CD4-positive, alpha-beta T cell treated with Interferon gamma for 1 hour (primary cell): ENCODE measurements around the gene PAK5.

Source experiments
- DNase-seq: peaks from one replicate; pipeline ENCODE4 v3.0.0-alpha.2; 2020

The PAK5 gene

DNA sequence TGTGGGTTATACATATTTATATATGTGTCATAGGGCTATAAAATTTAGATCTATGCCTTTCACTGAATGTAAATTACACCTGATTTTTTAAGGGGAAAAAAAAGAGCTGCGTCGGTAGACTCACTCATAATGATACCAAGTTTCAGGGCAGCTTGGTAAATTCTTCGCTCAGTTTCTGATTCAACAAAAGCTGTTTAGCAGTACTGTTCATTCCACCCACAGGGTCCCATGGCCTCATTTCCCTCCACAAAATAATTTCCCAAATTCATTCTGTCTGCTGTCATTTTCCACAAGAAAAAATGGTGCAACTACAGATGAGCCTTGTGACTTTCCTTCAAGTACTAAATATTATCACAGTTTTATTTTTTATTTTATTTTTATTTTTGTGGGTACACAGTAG lies 63.7 kb downstream of the PAK5 start:
- DNase-seq: no peak

DNA sequence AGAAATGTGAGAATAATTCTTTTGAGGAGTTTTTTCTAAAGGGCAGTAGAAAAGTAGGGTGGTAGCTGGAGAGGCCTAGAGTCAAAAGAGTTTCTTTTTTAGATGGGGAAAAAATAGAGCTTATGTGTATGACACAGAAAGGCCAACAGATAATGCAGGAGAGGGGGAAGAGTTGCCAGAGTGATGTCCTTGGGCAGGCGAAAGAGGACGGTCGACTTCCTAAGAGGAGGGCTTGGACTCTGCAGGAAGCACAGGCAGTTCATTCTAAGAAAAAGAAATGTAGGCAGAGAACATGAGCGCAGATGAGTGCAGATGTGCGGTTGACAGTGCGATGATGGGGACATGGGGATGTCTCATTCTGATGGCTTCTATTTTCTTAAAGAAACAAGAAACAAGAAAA lies 68.9 kb downstream of the PAK5 start:
- DNase-seq: no peak

DNA sequence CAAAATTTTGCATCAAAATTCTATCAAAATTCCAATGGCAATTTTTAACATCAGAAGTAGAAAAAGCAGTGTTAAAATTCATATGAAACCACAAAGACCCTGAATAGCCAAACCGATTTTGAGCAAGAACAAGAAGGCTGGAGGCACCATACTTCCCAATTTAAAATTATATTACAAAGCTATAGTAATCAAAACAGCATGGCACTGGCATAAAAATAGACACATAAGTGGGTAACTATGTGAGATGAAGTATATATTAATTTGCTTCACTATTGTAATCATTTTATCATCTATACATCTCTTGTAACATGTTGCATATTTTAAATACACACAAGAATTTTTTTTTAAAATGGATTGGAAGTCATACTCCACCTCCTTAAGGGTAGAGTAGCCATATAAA lies 77.4 kb downstream of the PAK5 start:
- no peak for DNase-seq

DNA sequence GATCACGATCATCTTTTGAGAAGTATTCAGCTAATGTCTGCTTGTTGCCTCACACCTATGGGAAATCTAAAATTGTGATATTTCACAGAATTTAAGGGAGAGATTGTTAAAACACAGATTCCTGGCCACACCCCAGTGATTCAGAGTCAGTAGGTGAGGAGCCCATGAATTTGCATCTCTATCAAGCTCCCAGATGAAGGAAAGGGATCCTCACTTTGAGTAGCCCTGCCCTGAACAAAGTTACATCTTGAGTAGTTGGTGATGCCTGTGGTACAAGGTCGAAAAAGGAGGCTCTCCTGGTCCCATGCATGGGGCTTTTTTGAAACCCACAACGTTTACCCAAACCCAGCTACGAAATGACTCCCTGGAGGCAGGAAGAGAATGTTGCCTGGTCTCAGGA lies 79.5 kb downstream of the PAK5 start:
- DNase-seq: no peak

DNA sequence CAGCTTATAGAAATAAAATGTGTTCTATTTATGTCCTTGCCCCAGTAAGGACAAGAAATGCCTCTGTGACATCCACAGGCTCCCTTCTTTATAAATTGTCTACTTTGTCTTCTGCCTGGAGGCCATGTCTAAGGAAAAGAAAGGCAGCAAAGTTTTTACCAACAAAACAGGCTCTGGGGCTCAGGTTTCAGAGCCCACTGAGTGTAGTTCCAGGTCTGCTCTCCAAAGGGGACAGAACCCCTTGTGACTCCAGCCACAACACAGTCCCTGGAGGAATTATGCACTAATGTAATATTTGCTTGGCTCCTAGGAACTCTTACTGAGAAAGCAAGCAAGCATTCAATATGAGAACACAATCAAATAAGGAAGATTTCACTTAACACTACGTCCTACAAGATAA lies 80.1 kb downstream of the PAK5 start:
- no peak for DNase-seq

DNA sequence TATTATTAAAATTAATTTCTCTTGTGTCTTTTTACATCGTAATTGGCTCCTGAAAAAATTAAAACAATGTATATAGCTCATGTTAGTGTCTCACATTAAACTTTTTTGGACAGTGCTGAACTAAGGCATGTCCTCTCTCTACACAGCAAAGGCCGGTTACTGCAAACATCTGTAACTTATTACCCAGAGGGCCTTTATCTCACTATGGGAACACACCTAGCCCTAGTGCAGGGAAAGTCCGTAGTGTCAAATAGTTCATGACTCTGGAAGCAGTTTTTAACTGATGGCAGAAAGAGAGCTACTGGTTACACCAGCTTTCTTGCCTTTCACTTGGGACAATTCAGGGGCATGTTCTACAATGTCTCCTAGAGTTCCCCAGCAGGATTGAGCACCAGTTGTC lies 82.2 kb downstream of the PAK5 start:
- DNase-seq: no peak

DNA sequence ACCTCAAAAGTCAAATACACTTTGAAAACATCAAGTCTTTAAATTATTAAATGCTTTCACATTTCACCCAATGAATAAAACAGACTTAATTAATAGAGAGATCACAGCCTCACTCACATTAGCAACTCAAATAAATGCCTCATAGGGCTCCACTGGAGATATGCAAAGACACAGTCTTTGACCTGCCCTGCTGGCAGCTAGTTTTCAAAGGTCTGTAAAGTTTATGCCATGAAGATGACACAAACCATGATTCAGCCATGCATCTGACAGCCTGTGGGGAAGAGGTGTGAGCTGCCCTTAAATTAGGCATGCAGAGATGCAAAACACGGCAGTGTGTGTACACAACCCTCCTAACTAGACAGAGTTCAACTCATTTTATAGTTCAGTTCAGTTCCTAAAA lies 83.6 kb downstream of the PAK5 start:
- DNase-seq: no peak

DNA sequence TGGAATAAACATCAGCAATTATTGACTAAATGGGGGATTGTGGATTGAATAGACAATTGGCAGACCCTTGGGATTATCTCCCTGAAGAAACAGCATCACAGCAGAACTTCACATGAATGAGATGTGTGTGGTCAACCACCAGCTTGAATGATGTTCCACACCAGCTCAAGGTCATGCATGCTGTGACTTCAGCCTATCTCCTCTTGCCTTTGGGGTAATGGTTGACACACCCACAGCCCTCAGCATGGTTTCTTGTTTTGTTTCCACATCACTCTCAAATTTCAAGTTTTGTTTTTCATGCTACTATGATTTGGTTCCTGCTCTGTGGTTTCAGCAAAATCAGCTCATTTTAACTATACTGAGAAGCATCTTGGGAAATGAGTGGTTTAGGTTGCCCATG lies 94.3 kb downstream of the PAK5 start:
- DNase-seq: no peak

DNA sequence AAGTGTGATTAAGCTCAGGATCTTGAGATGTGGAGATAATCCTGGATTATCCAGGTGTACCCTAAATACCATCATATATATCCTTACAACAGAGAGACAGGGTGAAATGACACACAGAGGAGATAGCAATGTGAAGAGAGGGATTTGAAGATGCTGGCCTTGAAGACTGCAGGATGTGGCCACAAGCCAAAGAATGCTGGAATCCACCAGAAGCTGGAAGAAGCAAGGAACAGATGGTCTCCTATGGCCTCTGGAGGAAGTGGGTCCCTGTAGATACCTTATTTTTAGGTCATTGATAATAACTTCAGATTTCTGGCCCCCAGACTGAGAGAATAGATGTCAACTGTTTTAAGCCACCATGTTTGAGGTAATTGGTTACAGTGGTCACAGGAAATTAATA lies 95.0 kb downstream of the PAK5 start:
- no peak for DNase-seq

DNA sequence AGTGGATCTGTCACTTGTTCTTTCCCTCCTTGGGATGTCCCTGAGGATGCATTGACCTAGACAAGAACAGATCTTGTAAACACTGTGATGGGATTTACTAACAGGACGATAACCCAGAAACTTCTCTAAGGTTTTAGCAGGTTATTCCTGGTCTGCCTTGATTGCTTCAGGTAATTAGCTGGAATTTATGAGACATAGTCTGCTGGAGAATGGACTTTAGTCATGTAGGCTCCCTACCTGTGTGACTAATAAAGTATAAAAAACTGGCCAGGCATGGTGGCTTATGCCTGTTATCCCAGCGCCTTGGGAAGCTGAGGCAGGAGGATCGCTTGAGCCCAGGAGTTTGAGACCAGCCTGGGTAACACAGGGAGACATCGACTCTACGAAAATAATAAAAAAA lies 96.1 kb downstream of the PAK5 start:
- DNase-seq: no peak

DNA sequence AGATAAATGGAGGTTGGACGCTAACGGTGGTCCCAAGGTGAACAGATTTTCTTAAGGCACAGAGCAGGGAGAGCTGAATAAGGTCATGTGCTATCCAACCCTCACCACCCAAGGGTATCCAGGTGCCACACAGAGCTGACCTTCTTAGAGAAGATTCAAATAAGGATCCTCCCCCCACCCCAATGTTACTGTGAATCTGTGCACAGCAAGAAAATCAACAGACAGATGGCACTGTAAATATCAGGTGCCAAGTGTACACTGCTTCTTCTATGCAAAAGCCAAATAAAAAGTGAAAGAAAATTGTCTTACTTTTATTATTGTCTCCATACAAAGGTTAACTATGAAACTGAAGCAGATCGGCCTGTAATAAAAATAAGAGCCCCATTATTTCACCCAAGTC lies 96.9 kb downstream of the PAK5 start:
- DNase-seq: no peak

DNA sequence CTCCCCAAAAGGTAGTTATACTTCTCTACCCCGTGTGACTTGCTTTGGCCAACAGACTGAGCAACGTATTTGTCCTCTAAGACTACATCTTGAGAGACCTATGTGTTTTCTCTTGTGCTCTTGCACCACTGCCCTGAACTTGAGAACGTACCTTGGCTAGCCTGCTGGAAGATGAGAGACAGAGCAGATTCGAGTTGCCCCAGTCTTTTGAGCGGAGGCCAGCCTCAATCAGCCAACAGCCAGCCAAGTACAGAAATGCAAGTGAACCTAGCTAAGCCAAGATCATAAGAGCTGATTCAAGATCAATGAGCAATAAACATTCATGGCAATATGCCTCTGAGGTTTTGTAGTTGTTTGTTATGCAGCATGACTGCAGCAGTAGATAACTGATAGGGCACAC lies 98.4 kb downstream of the PAK5 start:
- no peak for DNase-seq

DNA sequence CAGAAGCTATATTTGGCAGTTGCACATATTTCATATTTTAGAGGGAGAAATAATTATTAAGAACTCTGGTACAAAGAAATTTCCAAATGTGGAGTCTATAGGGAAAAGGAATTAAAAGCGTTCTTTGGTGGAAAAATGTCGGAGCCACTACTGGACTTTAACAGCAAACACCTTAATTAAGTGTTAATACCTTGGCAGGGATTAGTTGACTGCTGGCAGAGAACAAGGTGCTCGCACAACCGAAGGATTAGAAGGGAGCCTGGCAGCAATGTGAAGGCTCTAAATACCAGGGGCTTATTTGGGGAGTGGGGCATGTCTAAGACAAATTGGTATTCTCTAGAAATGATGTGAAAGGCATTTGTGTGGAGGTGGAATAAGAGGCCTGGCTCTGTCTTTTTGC lies 98.9 kb downstream of the PAK5 start:
- DNase-seq: no peak

DNA sequence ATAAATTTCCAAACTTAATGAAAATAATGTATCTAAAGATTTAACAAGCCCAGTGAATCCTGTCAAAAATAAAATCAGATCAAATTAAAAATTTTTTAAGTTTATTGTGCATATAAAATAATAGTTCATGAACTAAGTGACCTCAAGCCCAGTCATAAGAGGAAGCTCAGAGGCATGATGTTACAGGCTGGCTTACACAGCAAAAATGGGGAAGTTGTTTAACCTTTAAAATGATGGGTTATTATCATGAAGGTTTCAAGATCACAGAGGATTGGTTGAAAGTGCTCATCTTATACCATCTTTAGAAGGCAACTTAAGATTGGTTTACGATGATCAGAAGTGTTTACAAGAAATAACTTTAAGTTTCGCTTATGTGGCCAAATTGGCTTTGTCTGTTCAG lies 102.5 kb downstream of the PAK5 start:
- no peak for DNase-seq

DNA sequence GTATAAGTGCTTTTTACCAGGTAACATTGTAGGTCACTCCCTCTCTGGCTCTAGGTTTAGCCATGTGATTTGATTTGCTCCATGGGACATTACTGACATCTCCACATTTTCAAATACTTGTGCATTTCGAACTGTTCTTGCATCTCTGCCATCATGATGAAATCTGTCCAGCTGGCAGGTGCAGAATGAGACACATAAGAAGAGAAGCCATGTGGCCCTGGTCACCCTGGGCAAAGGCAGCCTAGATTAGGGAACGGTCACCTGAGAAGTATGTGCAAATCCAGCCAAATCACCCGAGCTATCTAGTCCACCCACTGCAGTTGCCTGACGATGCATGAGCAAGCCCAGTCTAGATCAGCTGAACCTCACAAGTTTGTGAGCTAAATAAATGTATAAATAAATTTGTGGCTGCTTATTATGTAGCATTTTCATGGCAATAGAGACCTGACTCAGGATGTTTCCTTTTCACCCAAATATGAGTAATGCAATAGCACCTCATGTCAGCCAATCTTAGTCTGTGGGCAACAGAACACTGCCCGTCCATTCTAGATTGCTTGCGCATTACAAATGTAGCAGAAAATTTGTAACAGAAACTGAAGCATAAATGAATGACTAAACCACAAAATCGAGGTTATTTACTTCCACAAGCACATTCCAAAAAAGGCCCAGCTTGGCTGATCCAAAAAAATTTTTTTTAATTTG lies 115.2 kb downstream of the PAK5 start:
- no peak for DNase-seq

DNA sequence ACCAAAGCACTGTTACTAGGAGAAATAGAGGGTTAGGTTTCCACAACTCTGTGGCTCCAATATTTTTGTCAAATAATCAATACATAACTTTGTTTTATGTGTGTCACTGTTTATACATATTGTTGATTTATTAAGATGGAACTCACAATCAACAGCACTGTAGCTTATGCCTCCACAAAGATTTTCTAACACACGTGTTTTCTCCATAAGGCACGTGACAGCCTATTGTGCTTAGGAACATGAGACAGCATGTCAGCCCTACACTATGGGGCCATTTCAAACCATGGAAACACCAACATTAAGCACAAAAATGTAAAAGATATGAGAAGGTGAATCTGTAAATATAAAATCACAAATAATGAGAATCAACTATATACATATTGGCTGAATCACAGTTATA lies 127.0 kb downstream of the PAK5 start:
- no peak for DNase-seq

DNA sequence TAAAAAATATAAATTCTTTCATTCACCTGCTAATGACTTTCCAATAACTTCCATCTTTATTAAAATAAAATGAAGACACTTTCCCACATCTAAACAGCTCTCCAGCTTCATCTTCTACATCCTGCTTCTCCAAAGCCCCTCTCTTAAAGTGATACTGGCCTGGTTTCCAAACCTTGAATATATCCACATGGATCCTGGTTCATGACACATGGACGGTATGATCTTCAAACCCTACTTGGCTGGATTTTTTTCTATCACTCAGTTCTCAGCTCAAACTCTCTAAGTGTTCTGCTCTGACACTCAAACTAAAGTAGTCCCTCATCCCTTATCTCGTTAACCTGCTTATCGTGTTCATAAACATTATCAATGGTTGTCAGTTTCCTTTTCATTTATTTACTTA lies 128.2 kb downstream of the PAK5 start:
- no peak for DNase-seq

DNA sequence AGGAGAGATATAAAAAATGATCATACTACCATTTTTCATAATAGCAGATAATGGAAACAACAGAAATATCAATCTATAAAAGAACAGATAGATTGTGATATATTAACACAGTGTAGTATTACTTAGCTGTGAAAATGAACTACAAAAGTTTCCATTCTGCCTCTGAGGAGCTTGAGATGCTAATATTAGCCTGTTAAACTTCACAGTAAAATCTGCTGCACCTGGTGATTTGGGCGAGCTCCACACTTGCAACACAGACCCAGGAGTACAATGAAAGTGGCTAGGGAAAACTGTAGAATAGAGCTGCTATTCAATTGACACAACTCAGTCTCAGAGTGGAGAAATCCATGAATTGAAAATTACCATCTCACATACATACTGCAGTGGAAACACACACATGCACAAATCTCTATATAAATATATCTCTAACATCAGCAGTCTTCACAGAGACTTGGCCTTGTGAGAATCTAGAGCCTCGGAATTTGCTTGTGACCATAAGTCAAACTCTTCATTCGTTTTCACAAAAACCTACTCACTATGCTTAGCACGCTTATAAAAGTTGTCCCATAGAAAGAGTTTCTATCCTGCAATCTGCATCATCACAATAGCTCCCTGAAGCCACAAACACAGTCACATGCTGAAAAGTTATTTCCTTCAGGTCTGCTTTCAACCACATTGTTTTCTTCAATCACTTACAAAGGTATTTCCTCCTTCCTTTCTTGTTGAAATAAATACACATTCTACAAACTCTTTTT lies 133.0 kb downstream of the PAK5 start:
- DNase-seq: no peak

DNA sequence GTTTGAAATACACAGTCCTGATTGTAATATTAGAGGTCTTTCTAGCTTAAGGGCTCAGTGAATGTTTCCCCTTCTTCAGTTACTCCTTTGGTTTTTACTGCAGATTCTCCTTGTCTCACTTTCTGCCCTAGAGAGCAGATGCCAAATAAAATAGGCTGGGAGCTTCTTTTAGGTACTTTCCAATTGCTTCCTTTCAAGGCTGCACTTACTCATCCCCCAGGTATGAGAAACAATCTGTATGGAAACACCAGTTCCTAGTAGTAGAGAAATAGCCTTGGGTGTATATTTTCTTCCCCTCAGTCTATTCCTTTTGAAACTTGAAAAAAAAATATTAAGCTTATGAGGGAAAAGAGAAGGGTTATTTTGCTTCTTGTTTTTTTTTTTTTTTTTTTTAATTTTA lies 139.7 kb downstream of the PAK5 start:
- DNase-seq: no peak

DNA sequence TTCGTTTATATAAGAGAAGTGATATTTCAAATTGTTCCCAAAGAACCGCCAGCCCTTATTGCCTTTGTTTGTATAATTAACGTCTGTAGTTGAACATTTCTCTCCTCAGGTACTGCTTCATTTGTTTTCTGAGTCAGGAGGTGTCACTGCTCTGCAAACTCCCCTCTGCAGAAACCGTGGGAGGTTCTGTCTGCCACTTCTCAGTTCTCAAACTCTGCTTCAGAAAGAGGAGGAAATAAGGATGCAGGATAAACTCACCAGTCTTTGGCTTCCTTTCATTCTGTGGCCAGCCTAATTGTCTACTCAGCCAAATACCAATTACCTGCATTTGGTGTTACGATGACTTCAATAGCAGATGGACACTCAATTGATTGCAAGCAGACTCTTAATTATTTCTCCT lies 149.8 kb downstream of the PAK5 start:
- DNase-seq: no peak

DNA sequence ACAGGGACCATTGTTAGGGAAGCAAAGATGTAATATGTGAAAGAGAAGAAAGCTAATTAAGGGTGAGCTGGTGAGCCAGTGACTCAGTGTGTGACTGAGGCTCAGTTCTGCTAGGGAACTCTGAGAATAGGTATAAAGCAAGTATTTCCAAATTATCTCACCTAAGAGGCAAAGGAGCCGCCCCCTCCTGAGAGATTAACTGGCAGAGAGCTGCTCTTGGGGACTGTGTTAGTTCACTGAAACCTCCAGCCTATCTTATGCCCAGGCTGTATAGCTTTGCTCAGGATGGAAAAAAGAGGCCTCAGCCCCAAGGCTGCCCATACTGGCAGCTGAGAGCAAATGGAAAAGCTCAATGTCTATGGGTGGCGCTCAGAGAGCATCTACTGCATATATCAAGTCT lies 152.0 kb downstream of the PAK5 start:
- no peak for DNase-seq

DNA sequence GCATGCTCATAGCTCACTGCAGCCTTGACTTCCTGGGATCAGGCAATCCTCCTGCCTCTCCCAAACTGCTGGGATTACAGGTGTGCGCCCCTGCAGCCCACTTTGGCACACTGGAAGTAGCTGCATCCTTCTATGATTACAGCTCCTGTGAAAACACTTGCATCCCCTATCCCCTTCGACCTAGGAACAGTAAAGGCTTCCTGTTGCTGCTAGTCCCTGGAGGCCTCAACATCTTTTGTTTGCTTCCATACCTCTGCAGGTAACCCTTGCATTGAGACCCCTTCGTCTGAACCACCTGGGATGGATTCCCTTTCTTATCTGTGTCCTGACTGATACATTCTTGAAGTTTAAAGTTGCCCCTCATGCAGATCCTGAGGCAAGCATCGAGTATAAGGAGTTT lies 152.4 kb downstream of the PAK5 start:
- no peak for DNase-seq

DNA sequence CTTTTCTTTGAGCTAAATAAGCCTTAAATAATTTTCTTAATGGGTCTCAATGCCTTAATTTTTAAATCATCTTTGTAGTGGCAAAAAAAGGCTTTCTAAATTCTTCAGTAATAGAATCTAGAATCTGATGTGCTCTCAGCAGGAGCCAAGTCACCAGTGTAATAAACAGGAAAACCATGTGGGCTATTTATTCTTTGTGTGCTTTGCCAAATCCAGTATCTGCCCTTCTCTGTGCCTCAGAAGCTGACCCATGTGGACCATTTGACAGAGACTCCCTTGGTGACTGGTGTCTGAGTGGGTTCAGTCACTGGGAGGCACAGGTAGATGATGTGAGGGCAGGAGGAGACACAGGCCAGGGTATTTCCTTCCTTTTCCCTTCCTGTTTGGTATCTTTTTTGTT lies 152.9 kb downstream of the PAK5 start:
- DNase-seq: no peak

DNA sequence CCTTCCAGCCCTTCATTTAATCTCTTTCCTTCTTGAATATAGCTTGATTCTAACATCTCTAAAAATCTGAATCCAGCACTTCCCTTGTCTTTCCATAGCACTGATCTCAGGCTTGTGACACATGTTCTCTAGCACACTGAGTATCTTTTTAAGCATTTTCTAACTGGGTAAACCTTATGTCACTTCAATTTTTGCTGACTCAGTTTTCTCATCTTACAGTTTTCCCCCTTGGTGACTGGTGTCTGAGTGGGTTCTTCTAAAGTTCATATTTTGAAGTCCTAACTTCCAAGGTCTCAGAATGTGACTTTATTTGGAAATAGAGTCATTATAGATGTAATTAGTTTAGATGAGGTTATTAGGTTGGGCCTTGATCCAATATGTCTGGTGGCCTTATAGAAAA lies 153.9 kb downstream of the PAK5 start:
- DNase-seq: no peak

DNA sequence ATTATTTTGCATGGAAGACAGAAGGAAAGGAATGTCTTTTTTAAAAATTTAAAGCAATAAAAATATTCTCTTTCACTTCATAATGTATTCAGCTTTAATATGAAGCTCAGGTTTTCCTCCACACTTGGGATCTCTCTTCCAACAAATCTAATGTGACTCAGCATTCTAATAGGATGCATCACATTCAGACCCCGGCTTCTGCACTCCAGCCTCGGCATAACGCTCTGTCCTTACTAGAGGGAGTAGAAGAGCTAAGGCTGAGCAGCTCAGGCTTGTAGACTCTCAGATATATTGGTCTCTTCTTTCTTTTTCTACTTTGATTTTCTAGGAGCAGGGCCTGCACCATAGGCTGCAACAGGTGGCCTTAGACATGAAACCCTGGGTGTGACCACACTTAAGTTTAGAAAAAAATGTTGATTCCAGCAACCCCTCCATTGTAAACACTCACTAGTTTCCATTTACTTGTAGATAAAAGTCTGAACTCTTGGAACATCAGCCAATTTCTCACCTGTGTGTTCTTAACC lies 161.7 kb downstream of the PAK5 start:
- DNase-seq: no peak
